Esophagus squamous epithelium (tissue), 5 donors: ENCODE data around the gene EPS8. TPM values are rescaled to one million over a fixed set of nuclear protein-coding genes. Genes with fewer than 3 reads are reported as not detected.

Experiments
- DNase-seq: peaks from one replicate; lab custom pipeline; 2025; lab: John Stamatoyannopoulos, UW
- H3K27ac ChIP-seq, 4 donors: fragments of 200-600 bp; sonication (generic); one replicate each; pipeline ENCODE4 v1.5.1; 2016 to 2019; ENCODE audit warnings: mild to moderate bottlenecking in 1 of 4
- H3K27me3 ChIP-seq, 4 donors: fragments of 200-600 bp; sonication (generic); 1 replicate in 3 of 4; 2 replicates in 1 of 4; pipeline versions ENCODE4 v1.5.1 to v1.6.0; 2017 to 2021; ENCODE audit warnings: antibody characterized with exemption in 1 of 4
- H3K36me3 ChIP-seq, 3 donors: fragments of 200-600 bp; sonication (generic); one replicate each; pipeline ENCODE4 v1.5.1; 2016 to 2019
- H3K4me1 ChIP-seq, 3 donors: fragments of 200-600 bp; sonication (generic); one replicate each; pipeline ENCODE4 v1.5.1; 2017 to 2019
- H3K4me3 ChIP-seq, 4 donors: fragments of 200-600 bp; sonication (generic); 1 replicate in 3 of 4; 2 replicates in 1 of 4; pipeline ENCODE4 v1.5.1; 2016 to 2019; ENCODE audit warnings: mild to moderate bottlenecking in 2 of 4, moderate library complexity in 1 of 4
- H3K9me3 ChIP-seq, 3 donors: fragments of 200-600 bp; sonication (generic); one replicate each; pipeline ENCODE4 v1.5.1; 2016 to 2019
- POLR2A ChIP-seq, 4 donors: fragments of 450-650 bp; IDR thresholded peaks; one replicate each; pipeline ENCODE4 v1.6.1; 2017; ENCODE audit warnings: antibody characterized with exemption in 4 of 4, mild to moderate bottlenecking in 4 of 4, moderate library complexity in 3 of 4
- WGBS, 2 donors: methylation state at CpG; one replicate each; pipeline ENCODE4 v1.1.5; 2018; 5-methylcytosine and 5-hydroxymethylcytosine counted together
- intact Hi-C: fragments of 100-400 bp; cut with DNase I; formaldehyde crosslinking; loops from one replicate; pipeline ENCODE4 v1.15.0; 2022
- total RNA-seq, 4 donors: library from RNA; depleted of rRNA; stranded (reverse); fragments of >200 nt; gene quantifications; one replicate each; pipeline ENCODE4 v1.1.0, GENCODE V29; 2016
- TF ChIP-seq, protein P1 (sequence below), 6 experiments: fragments of 450-650 bp in 4 of 6; fragments of 200-600 bp in 2 of 6; sonication (generic) in 2 of 6; IDR thresholded peaks; one replicate each; pipeline ENCODE4 v1.5.1; 2016 to 2019; ENCODE audit warnings: antibody characterized with exemption in 6 of 6, mild to moderate bottlenecking in 4 of 6, moderate library complexity in 4 of 6
- donor health status: DM: yes; HTN: yes; CAD: no.

EPS8 gene
- total RNA-seq, 4 donors from 2014 or later: 14.2 to 56.6 (median 17.7) TPM

DNA sequence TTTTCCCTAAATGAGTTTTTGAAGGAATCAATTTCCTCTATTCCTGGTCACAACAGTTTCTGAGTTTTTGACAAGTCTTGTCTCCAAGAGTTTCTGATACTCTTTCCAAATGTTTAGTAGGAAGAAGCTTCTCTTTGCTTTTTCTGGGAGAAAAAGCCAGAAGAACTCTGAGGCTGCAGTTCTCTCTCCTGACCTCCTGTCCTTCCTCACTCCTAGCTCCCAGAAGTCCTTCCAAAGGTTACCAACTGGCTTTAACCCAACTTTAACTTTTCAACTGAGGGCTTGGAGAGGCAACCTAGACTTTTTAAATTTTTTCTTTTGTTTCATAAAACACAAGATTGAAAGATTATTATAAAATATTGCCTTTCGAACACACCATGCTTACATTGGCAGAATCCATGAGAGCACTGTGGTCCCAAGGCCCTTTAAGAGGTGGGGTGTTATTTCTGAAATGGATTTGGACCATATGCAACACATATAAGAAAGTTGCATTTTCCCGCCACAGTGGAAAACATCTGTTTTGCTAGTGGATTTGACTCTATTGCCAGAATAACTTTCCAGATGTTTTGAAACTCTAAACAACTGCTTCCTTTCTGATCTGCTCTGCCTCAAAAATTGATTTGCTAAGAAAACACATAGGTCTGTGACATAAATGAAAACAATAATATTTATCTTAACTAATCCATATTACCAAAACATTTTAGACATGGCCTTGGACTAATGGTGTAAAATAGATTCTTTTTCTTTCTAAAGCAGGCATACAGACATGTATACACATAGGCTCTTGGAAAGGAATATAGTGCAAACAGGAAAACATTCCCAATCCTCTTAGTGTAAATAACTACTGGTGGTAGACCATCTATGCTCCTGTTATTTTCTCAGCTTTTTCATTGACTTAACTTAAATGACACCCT lies 22.3 kb upstream of the EPS8 start:
- DNase-seq: no peak
- H3K4me3 ChIP-seq: no peak overlapping the region
- peaks cover 0 to 6% (median 2%) of the 10 kb centered on the region in 3 donors for H3K4me1 ChIP-seq
- H3K9me3 ChIP-seq: no peaks in the 10 kb centered on the region
- TF ChIP-seq, protein P1, sequence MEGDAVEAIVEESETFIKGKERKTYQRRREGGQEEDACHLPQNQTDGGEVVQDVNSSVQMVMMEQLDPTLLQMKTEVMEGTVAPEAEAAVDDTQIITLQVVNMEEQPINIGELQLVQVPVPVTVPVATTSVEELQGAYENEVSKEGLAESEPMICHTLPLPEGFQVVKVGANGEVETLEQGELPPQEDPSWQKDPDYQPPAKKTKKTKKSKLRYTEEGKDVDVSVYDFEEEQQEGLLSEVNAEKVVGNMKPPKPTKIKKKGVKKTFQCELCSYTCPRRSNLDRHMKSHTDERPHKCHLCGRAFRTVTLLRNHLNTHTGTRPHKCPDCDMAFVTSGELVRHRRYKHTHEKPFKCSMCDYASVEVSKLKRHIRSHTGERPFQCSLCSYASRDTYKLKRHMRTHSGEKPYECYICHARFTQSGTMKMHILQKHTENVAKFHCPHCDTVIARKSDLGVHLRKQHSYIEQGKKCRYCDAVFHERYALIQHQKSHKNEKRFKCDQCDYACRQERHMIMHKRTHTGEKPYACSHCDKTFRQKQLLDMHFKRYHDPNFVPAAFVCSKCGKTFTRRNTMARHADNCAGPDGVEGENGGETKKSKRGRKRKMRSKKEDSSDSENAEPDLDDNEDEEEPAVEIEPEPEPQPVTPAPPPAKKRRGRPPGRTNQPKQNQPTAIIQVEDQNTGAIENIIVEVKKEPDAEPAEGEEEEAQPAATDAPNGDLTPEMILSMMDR (IDR thresholded peaks at IDR 0.05): no peak
- no peak for TF ChIP-seq POLR2A (IDR thresholded peaks at IDR 0.05)
- H3K27me3 ChIP-seq: peaks cover 0 to 5% (median 0%) of the 10 kb centered on the region in 4 donors
- H3K27ac ChIP-seq: no peak overlapping the region
- no peaks in the 10 kb centered on the region for H3K36me3 ChIP-seq
- intact Hi-C loops: no loop called here
- 80 to 82% methylated on average over 2 of the region's 2 CpGs for WGBS, 2 donors

DNA sequence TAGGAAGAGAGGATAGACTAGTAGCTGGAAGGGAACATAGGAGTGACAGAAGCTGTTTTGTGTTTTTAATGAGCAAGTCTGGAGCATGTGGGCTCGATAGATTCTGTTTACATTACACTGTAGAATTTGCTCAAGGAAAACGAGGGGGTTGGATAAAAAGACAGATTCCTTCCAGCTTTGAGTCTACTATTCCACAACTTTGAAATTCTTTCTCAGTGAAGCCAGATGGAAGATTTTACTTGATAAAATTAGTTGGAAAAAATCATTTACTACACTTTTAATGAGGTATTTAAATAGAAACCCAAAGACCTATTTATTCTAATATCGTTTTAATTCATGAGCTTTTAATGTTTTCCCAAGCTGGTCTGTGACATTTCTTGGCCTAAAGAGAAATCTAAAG lies 19.5 kb upstream of the EPS8 start:
- Histone ChIP-seq H3K9me3 (no peaks in the 10 kb centered on the region), H3K27me3 (peaks cover 0 to 16% (median 0%) of the 10 kb centered on the region in 4 donors), H3K36me3 (no peaks in the 10 kb centered on the region), H3K27ac (no peak overlapping the region), H3K4me3 (no peak overlapping the region), H3K4me1 (peaks cover 0 to 6% (median 2%) of the 10 kb centered on the region in 3 donors)
- no peak for DNase-seq
- 11 to 28% methylated on average over 3 of the region's 3 CpGs for WGBS, 2 donors
- intact Hi-C loops: no loop called here
- no peak for TF ChIP-seq POLR2A (IDR thresholded peaks at IDR 0.05)
- TF ChIP-seq, protein P1 (IDR thresholded peaks at IDR 0.05): no peak

DNA sequence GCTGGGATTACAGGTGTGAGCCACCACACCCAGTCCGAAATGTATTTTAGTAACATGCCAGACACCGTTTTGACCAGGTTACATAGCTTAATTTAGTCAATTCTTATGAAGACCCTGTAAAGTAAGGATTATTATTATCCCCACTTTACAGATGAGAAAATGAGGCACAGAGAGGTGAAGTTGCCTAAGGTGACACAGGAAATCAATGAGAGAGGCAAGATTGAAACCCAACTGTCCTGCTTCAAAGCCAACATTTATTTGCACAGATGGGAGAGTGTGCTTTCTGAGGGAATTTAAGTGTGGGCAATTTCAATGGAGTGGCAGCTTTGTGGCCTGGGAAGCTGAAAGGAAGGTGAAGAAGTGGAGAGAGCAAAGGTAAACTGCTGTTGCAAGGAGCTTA lies 19.1 kb upstream of the EPS8 start:
- H3K4me3 ChIP-seq: no peak overlapping the region
- H3K27ac ChIP-seq: no peak overlapping the region
- H3K36me3 ChIP-seq: no peaks in the 10 kb centered on the region
- DNase-seq: no peak
- intact Hi-C loops: no loop called here
- H3K4me1 ChIP-seq: peaks cover 0 to 6% (median 2%) of the 10 kb centered on the region in 3 donors
- H3K9me3 ChIP-seq: no peaks in the 10 kb centered on the region
- WGBS, 2 donors: 66 to 100% methylated on average over 2 of the region's 2 CpGs
- H3K27me3 ChIP-seq: peaks cover 0 to 20% (median 0%) of the 10 kb centered on the region in 4 donors
- TF ChIP-seq POLR2A (IDR thresholded peaks at IDR 0.05): no peak
- TF ChIP-seq, protein P1 (IDR thresholded peaks at IDR 0.05): no peak

DNA sequence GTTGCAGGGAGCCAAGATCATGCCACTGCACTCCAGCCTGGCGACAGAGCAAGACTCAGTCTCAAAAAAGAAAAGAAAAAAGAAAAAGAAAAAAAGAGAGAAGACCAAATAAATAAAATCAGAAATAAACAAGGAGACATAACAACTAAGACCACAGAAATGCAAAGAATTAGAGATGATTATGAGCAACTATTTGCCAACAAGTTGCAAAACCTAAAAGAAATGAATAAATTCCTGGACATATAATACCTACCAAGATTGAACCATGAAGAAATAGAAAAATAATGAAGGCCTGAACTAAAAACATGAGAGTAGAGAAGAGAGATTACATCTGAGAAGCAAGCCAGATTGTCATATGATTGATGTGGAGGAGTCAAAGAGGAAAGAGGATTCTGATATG lies 17.6 kb upstream of the EPS8 start:
- peaks cover 0 to 29% (median 0%) of the 10 kb centered on the region in 4 donors for H3K27me3 ChIP-seq
- intact Hi-C loops: no loop called here
- H3K9me3 ChIP-seq: no peaks in the 10 kb centered on the region
- H3K36me3 ChIP-seq: no peaks in the 10 kb centered on the region
- no peak overlapping the region for H3K27ac ChIP-seq
- no peak overlapping the region for H3K4me3 ChIP-seq
- H3K4me1 ChIP-seq: peaks cover 0 to 9% (median 2%) of the 10 kb centered on the region in 3 donors
- no peak for DNase-seq
- no peak for TF ChIP-seq POLR2A (IDR thresholded peaks at IDR 0.05)
- TF ChIP-seq, protein P1 (IDR thresholded peaks at IDR 0.05): no peak
- WGBS, 2 donors: 83 to 85% methylated on average over 1 of the region's 1 CpG
